ENCODE measurements around the gene GRIA3.
A peak's percentile ranks its signal among the peaks of the same experiment; 100 is the strongest.

Gene GRIA3

DNA sequence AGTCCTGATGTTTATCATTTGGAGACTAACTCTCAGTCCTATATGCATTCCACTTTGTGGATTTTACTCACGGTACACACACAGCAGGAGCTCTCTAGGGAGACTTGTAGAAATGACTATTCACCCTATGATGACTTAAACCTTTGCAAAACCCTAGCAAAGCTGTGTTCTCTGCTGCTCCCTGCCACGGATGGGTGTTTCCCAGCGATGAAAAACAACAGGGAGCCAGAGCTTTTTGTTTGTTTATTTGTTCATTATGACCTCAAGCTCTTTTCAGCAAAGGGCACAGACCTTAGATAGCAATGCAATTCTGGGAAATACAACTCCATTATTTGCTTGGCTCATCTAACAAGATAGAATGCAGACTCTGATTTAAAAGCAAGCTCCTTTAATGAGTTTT lies 156.6 kb downstream of the GRIA3 start:
- Histone ChIP-seq H2AK5ac (ENCODE audit: low read length, severe bottlenecking) (no peak overlapping the region), H3K9me3 (ENCODE audit: control insufficient read depth, low read length) (no peaks in the 10 kb centered on the region), H2BK12ac (ENCODE audit: low read length in 2 of 2) (no peak overlapping the region), H2BK15ac (ENCODE audit: low read depth, poor library complexity, severe bottlenecking) (no peak overlapping the region), H3K18ac (ENCODE audit: low read depth in 1 of 2, low read length in 2 of 2) (no peak overlapping the region), H3K79me1 (replicated peaks; ENCODE audit: low read length, poor library complexity, severe bottlenecking) (no peaks in the 10 kb centered on the region), H3K4me1 (ENCODE audit: control insufficient read depth, insufficient read depth, low read depth, low read length) (no peaks in the 10 kb centered on the region), H3K9ac (ENCODE audit: low read length) (peak overlapping the region; percentile 64), H4K91ac (ENCODE audit: low read length) (no peak overlapping the region), H2AFZ (ENCODE audit: low read depth, low read length) (no peak overlapping the region), H3K27me3 (ENCODE audit: control insufficient read depth in 1 of 2, insufficient read depth in 1 of 2, low read length in 2 of 2) (no peaks in the 10 kb centered on the region), H3K23ac (ENCODE audit: low read length in 2 of 2) (no peak overlapping the region), H3K27ac (ENCODE audit: low read length, poor library complexity, severe bottlenecking) (no peak overlapping the region), H3K36me3 (ENCODE audit: control insufficient read depth in 1 of 2, insufficient read depth in 2 of 2, low read depth in 1 of 2, low read length in 2 of 2) (no peaks in the 10 kb centered on the region), H3K4ac (ENCODE audit: low read depth in 1 of 2, low read length in 2 of 2) (no peak overlapping the region), H3K14ac (ENCODE audit: low read length in 2 of 2) (no peak overlapping the region), H3K4me3 (ENCODE audit: insufficient read depth in 1 of 2, low read depth in 1 of 2, low read length in 2 of 2) (no peak overlapping the region), H2BK120ac (ENCODE audit: low read depth, low read length) (no peak overlapping the region), H2BK5ac (ENCODE audit: low read depth, low read length, poor library complexity, severe bottlenecking) (no peak overlapping the region), H3K4me2 (ENCODE audit: low read length, poor library complexity, severe bottlenecking) (no peak overlapping the region), H4K8ac (ENCODE audit: low read length) (no peak overlapping the region)
- 18% methylated on average over 1 of the region's 3 CpGs for WGBS
- DNase-seq = peak; percentile 23

DNA sequence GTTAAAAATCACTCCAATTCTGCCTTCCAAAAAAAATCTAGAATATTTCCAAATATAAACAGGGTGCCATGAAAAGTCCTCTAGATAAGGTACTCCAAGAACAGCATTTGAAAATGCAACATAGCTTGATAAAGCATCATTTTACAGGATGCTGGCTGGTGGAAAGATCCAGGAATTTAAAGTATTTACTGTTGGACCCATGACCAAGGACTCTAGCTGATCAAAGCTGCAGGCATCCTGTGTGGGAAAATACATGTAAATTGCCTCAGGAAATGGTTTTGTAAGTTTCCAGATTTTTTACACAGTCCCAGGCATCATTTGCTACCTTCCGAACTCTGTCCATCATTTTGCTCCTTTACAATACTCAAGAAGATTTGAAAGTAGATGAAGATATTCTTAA lies 164.4 kb downstream of the GRIA3 start:
- Histone ChIP-seq H3K4ac (ENCODE audit: low read depth in 1 of 2, low read length in 2 of 2) (no peak overlapping the region), H3K4me1 (ENCODE audit: control insufficient read depth, insufficient read depth, low read depth, low read length) (no peaks in the 10 kb centered on the region), H3K23ac (ENCODE audit: low read length in 2 of 2) (no peak overlapping the region), H4K8ac (ENCODE audit: low read length) (no peak overlapping the region), H3K36me3 (ENCODE audit: control insufficient read depth in 1 of 2, insufficient read depth in 2 of 2, low read depth in 1 of 2, low read length in 2 of 2) (no peaks in the 10 kb centered on the region), H3K4me2 (ENCODE audit: low read length, poor library complexity, severe bottlenecking) (no peak overlapping the region), H4K91ac (ENCODE audit: low read length) (no peak overlapping the region), H3K9me3 (ENCODE audit: control insufficient read depth, low read length) (no peaks in the 10 kb centered on the region), H3K27ac (ENCODE audit: low read length, poor library complexity, severe bottlenecking) (no peak overlapping the region), H3K18ac (ENCODE audit: low read depth in 1 of 2, low read length in 2 of 2) (no peak overlapping the region), H3K9ac (ENCODE audit: low read length) (no peak overlapping the region), H3K27me3 (ENCODE audit: control insufficient read depth in 1 of 2, insufficient read depth in 1 of 2, low read length in 2 of 2) (no peaks in the 10 kb centered on the region), H2BK15ac (ENCODE audit: low read depth, poor library complexity, severe bottlenecking) (no peak overlapping the region), H2AFZ (ENCODE audit: low read depth, low read length) (no peak overlapping the region), H3K4me3 (ENCODE audit: insufficient read depth in 1 of 2, low read depth in 1 of 2, low read length in 2 of 2) (no peak overlapping the region), H3K14ac (ENCODE audit: low read length in 2 of 2) (no peak overlapping the region), H2BK5ac (ENCODE audit: low read depth, low read length, poor library complexity, severe bottlenecking) (no peak overlapping the region), H2BK120ac (ENCODE audit: low read depth, low read length) (no peak overlapping the region), H2BK12ac (ENCODE audit: low read length in 2 of 2) (no peak overlapping the region), H3K79me1 (replicated peaks; ENCODE audit: low read length, poor library complexity, severe bottlenecking) (no peaks in the 10 kb centered on the region), H2AK5ac (ENCODE audit: low read length, severe bottlenecking) (no peak overlapping the region)
- no CpG with 5 or more reads among the region's 1 CpG for WGBS
- no peak for DNase-seq

DNA sequence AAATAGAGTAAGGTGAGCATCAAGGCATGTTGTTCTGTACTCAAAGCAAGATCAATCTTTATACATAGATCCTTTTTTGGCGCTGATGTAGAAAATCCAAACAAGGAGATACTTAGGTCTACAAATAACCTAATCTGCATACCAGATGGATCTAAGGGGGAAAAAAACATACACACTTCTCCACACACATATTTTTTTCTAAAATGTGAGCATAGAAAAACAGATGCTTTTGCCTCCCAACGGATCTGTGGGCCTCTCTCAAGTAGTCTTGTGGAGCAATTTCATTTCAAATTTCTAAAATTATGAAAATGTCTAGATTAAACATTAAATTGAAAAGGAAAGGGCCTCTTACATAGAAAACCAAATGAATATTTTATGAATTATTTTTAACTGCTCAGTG lies 166.1 kb downstream of the GRIA3 start:
- Histone ChIP-seq H3K23ac (ENCODE audit: low read length in 2 of 2) (no peak overlapping the region), H2BK5ac (ENCODE audit: low read depth, low read length, poor library complexity, severe bottlenecking) (no peak overlapping the region), H2AK5ac (ENCODE audit: low read length, severe bottlenecking) (no peak overlapping the region), H3K9me3 (ENCODE audit: control insufficient read depth, low read length) (no peaks in the 10 kb centered on the region), H4K91ac (ENCODE audit: low read length) (no peak overlapping the region), H3K4me2 (ENCODE audit: low read length, poor library complexity, severe bottlenecking) (no peak overlapping the region), H2BK12ac (ENCODE audit: low read length in 2 of 2) (no peak overlapping the region), H2AFZ (ENCODE audit: low read depth, low read length) (no peak overlapping the region), H3K27me3 (ENCODE audit: control insufficient read depth in 1 of 2, insufficient read depth in 1 of 2, low read length in 2 of 2) (no peaks in the 10 kb centered on the region), H2BK120ac (ENCODE audit: low read depth, low read length) (no peak overlapping the region), H3K18ac (ENCODE audit: low read depth in 1 of 2, low read length in 2 of 2) (no peak overlapping the region), H3K14ac (ENCODE audit: low read length in 2 of 2) (no peak overlapping the region), H3K9ac (ENCODE audit: low read length) (no peak overlapping the region), H3K36me3 (ENCODE audit: control insufficient read depth in 1 of 2, insufficient read depth in 2 of 2, low read depth in 1 of 2, low read length in 2 of 2) (no peaks in the 10 kb centered on the region), H3K79me1 (replicated peaks; ENCODE audit: low read length, poor library complexity, severe bottlenecking) (no peaks in the 10 kb centered on the region), H3K4ac (ENCODE audit: low read depth in 1 of 2, low read length in 2 of 2) (no peak overlapping the region), H4K8ac (ENCODE audit: low read length) (no peak overlapping the region), H3K4me3 (ENCODE audit: insufficient read depth in 1 of 2, low read depth in 1 of 2, low read length in 2 of 2) (no peak overlapping the region), H3K4me1 (ENCODE audit: control insufficient read depth, insufficient read depth, low read depth, low read length) (no peaks in the 10 kb centered on the region), H2BK15ac (ENCODE audit: low read depth, poor library complexity, severe bottlenecking) (no peak overlapping the region), H3K27ac (ENCODE audit: low read length, poor library complexity, severe bottlenecking) (no peak overlapping the region)
- no CpG with 5 or more reads among the region's 2 CpGs for WGBS
- DNase-seq = no peak

DNA sequence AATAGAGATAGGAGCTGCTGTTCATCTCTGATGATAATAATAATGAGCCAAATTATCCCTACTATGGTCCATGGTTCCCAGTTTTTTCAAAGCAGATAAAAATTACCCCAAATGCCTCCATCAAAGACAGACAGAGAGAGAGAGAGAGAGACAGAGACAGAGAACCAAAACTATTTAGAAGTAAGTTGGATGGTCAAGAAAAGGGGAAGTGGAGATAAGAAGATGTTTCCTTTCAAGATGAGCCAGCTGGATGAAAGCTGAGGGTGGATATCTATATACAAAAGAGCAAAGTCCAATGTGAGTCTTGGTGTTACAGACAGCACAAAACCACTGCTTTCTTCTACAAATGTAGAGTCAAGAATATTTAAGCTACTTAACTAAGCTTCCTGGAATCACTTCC lies 173.9 kb downstream of the GRIA3 start:
- Histone ChIP-seq H3K23ac (ENCODE audit: low read length in 2 of 2) (no peak overlapping the region), H2BK120ac (ENCODE audit: low read depth, low read length) (no peak overlapping the region), H3K4me2 (ENCODE audit: low read length, poor library complexity, severe bottlenecking) (no peak overlapping the region), H3K18ac (ENCODE audit: low read depth in 1 of 2, low read length in 2 of 2) (no peak overlapping the region), H3K27ac (ENCODE audit: low read length, poor library complexity, severe bottlenecking) (no peak overlapping the region), H3K14ac (ENCODE audit: low read length in 2 of 2) (no peak overlapping the region), H2AFZ (ENCODE audit: low read depth, low read length) (no peak overlapping the region), H3K27me3 (ENCODE audit: control insufficient read depth in 1 of 2, insufficient read depth in 1 of 2, low read length in 2 of 2) (no peaks in the 10 kb centered on the region), H3K4ac (ENCODE audit: low read depth in 1 of 2, low read length in 2 of 2) (no peak overlapping the region), H2BK15ac (ENCODE audit: low read depth, poor library complexity, severe bottlenecking) (no peak overlapping the region), H2BK5ac (ENCODE audit: low read depth, low read length, poor library complexity, severe bottlenecking) (no peak overlapping the region), H2AK5ac (ENCODE audit: low read length, severe bottlenecking) (no peak overlapping the region), H4K8ac (ENCODE audit: low read length) (no peak overlapping the region), H3K4me3 (ENCODE audit: insufficient read depth in 1 of 2, low read depth in 1 of 2, low read length in 2 of 2) (no peak overlapping the region), H3K4me1 (ENCODE audit: control insufficient read depth, insufficient read depth, low read depth, low read length) (no peaks in the 10 kb centered on the region), H2BK12ac (ENCODE audit: low read length in 2 of 2) (no peak overlapping the region), H4K91ac (ENCODE audit: low read length) (no peak overlapping the region), H3K9ac (ENCODE audit: low read length) (no peak overlapping the region), H3K9me3 (ENCODE audit: control insufficient read depth, low read length) (no peaks in the 10 kb centered on the region), H3K79me1 (replicated peaks; ENCODE audit: low read length, poor library complexity, severe bottlenecking) (no peaks in the 10 kb centered on the region), H3K36me3 (ENCODE audit: control insufficient read depth in 1 of 2, insufficient read depth in 2 of 2, low read depth in 1 of 2, low read length in 2 of 2) (peaks cover 0 to 27% of the 10 kb centered on the region in 2 experiments)
- no peak for DNase-seq
